Kidney glomerular epithelial cell (primary cell): ENCODE results near the gene DMPK.
A peak's percentile ranks its signal among the peaks of the same experiment; 100 is the strongest.
"Not testable (repeated sequence)": the region's sequence is repeated elsewhere in the genome, so short reads cannot be mapped to it uniquely, and the experiment has no call there.

ENCODE experiments used
- DNase-seq: peaks from one replicate; lab custom pipeline; 2025; lab: John Stamatoyannopoulos, UW

Gene DMPK

GRCh38 chr19:45742969-45743368 lies 39.3 kb downstream of the DMPK start:
- no peak for DNase-seq

DNA sequence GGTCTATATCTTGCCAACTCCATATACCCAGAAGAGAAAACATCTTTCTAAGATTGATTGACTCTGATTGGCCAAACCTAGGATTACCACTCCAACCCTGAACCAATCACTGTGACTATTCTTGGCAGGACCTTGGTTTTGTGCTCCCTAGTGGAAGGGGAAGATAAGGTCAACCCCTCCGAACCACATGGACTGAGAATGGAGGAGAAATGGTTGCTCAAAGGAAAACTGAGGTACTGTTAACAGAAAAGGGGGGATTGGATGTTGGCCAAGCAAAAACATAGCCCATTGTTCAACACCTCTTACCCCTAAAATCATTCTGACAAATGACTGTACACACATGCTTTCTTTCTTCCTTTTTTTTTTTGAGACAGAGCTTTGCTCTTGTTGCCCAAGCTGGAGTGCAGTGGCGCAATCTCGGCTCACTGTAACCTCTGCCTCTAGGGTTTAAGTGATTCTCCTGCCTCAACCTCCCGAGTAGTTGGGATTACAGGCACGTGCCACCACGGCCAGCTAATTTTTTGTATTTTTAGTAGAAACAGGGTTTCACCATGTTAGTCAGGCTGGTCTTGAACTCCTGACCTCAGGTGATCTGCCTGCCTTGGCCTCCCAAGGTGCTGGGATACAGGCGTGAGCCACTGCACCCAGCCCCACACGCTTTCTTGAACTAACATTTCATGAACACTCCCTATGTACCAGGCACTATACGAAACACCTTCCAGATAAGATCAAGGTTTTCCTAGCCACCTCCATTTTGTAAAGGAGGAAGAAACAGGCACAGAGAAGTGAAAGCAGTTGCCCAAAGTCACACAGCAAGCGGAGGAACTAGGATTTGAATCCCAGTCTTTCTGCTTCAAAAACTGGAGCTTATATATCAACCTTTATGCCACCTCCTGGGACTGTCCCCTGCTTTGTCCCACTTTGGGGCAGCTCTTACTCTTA lies 42.5 kb downstream of the DMPK start:
- DNase-seq, result no peak

DNA sequence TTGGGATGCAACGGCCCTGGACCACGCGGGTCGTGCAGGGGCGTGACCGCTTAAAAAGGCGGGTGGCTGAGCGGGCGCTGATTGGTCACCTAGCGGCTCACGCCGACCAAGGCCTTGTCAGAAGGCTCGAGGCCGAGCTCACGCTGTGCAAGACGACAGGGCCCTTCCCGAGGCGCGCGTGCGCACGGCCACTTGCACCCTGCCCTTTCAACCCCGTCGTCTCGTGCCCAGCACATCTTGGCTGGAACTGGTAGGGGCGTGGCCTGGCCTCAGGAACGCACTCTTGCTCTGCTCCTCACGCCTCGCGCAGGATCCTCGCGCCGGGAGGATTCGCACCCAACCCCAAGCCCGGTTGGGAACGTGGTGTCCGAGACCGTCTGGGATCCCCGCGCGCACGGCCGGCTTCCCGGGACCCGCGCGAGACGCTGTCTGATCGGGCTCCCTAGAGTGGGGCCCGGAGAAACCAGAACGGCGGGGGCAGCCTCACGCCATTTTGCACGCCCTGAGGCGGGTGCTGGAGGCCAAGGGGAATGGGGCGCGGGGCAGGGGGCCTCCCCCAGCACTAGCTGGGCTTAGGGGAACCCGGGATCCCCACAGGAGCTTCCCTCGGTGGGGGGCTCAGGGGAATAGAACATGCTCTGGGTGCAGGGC lies 49.0 kb downstream of the DMPK start, which contains the start of gene MEIOSIN:
Gene MEIOSIN, plus strand, starts transcription at position 280 of the 651 bp plus-strand sequence. CDS start 1,938 bp downstream, outside the sequence.
- no peak for DNase-seq

DNA sequence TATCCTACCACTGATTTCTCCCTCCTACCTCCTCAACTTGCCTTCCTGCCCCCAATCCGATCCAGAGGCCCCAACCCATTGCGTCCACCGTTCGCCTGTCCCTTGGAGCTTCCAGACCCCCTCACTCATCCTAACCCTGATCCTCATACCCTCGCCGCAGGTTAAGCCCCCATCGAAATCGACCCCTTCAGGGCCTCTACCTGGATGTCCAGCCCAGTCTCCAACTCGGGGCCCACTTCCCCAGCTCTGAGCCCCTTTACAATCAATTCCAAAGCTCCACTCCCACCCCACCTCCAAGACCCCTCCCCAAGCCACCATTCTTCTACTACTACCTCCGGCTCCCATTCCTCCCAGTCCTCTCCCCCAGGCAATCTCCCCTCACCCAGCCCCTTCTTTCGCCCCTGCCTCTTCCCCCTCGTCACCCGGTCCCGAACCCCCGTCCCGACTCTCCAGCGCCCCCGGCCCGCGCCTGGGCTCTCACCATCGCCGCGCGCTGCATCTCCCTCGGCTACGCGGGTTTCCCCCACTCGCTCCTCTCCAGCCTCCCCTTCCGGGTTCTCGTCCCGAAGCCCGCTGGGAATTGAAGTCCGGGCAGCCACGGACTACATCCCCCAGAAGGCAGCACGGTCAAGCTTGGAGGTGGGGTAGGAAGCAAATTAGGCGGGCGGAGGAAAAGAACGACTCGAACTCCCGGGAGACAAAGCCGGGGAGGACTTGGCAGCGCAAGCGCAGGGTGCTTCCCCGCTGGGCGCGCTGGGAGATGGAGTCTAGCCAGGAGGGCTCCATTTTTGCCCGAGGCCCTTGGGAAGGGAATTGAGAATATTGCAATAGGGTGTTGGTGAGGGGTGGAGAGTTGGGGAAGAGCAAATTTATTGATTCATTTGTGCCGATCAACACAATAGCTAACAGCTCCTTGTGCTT lies 51.7 kb downstream of the DMPK start, which contains the start of gene FBXO46:
Gene FBXO46, minus strand, starts transcription at position 529 of the 921 bp plus-strand sequence. CDS start 17,401 bp downstream, outside the sequence.
- DNase-seq, result peak; percentile 96

DNA sequence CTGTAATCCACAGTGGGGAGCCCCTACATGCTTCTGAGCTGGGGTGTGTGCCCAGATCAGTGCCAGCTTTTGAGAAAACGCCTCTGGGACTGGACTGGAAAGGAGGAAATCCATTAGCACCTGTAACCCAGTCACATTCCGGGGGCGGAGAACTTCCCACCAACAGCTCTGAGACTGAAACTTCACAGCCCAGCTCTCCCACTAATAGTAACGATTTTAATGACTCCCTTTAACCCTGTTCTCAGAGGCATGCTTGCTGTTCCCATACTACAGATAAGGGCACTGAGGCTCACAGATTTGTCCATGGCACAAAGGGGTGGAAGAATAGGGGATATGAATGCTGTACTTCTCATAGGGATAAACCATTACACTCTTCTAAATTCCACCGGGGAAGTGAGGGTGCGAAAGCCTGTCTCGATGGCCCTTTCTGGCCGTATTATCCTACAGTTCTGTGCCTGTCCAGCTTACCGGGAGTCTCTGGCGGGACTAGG lies 52.4 kb downstream of the DMPK start:
- DNase-seq, result peak; percentile 30

DNA sequence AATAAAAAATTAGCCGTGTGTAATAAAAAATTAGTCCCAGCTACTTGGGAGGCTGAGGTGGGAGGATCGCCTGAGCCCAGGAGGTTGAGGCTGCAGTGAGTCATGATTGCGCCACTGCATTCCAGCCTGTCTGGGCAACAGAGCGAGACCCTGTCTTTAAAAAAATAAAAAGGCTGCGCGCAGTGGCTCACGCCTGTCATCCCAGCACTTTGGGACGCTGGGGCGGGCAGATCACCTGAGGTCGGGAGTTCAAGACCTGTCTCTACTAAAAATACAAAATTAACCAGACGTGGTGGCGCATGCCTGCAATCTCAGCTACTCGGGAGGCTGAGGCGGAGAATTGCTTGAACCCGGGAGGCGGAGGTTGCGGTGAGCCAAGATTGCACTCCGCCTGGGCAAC lies 53.6 kb downstream of the DMPK start:
- DNase-seq, result not testable (repeated sequence)

DNA sequence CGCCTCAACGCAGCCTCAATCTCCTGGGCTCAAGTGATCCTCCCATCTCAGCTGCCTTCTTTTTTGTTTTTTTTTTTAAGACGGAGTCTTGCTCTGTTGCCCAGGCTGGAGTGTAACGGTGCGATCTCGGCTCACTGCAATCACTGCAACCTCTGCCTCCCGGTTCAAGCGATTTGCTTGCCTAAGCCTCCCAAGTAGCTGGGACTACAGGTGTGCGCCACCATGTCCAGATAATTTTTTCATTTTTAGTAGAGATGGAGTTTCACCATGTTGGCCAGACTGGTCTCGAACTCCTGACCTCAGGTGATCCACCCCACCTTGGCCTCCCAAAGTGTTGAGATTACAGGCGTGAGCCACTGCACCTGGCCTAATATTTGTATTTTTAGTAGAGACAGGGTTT lies 62.2 kb downstream of the DMPK start:
- DNase-seq, result not testable (repeated sequence)
